A549 (cell line): Measurements from ENCODE around the gene BCR. TPM values are rescaled to one million over a fixed set of nuclear protein-coding genes. Genes with fewer than 3 reads are reported as not detected.

Experiments used
- ATAC-seq, 2 experiments: fragments of 200-7000 bp in 1 of 2; fragments of >200 bp in 1 of 2; cut with Nextera tagmentation in 1 of 2; cut with Tn5 transposase in 1 of 2; 3 replicates each; pipeline versions ENCODE4 v1.8.0 to v1.9.1; 2018 to 2020; ENCODE audit warnings: mild to moderate bottlenecking in 1 of 2, moderate library complexity in 1 of 2
- CTCF ChIA-PET: fragments of 300-600 bp; sonication (Branson Sonifier 250); formaldehyde crosslinking; extraction: SDS; loops from one replicate; lab custom pipeline; 2021; ENCODE audit warnings: antibody characterized with exemption, inconsistent platforms; lab: Yijun Ruan, JAX
- POLR2A ChIA-PET: fragments of 350-600 bp; formaldehyde crosslinking; extraction: SDS; loops from one replicate; lab custom pipeline; 2021; ENCODE audit warnings: antibody characterized with exemption, inconsistent platforms; lab: Yijun Ruan, JAX
- DNase-seq, 2 experiments: peaks; one replicate each; pipeline versions ENCODE4 v3.0.0 to v3.0.0-alpha.2; 2011 to 2016; ENCODE audit warnings: low read depth in 1 of 2, low spot score in 1 of 2
- FAIRE-seq: peaks from 2 replicates; lab custom pipeline; 2011; peaks lifted over from hg19 to GRCh38; lab: Jason Lieb, UNC
- H3K27ac ChIP-seq, 2 experiments: fragments of >200 bp; sonication (Bioruptor Twin); formaldehyde crosslinking; 3 replicates each; pipeline ENCODE4 v1.5.1; 2016 to 2017
- H3K4me1 ChIP-seq: fragments of >200 bp; sonication (Bioruptor Twin); formaldehyde crosslinking; 3 replicates; pipeline ENCODE4 v1.6.1; 2016
- H3K4me2 ChIP-seq: fragments of >200 bp; sonication (Bioruptor Twin); formaldehyde crosslinking; 3 replicates; pipeline ENCODE4 v1.6.1; 2016
- H3K4me3 ChIP-seq: fragments of >200 bp; sonication (Bioruptor Twin); formaldehyde crosslinking; 3 replicates; pipeline ENCODE4 v1.5.1; 2016
- H3K9me3 ChIP-seq: fragments of >200 bp; sonication (Bioruptor Twin); formaldehyde crosslinking; 3 replicates; pipeline ENCODE4 v1.6.1; 2016
- CBX2 ChIP-seq: fragments of 200-600 bp; sonication (generic); IDR thresholded peaks from 2 replicates; pipeline ENCODE4 v1.6.1; 2016; ENCODE audit warnings: low read depth, mild to moderate bottlenecking, borderline replicate concordance
- CBX8 ChIP-seq: fragments of 200-600 bp; sonication (generic); IDR thresholded peaks from 2 replicates; pipeline ENCODE4 v1.6.1; 2016
- CHD4 ChIP-seq: fragments of 200-600 bp; sonication (generic); IDR thresholded peaks from 2 replicates; pipeline ENCODE4 v1.6.1; 2016; ENCODE audit warnings: antibody characterized with exemption, mild to moderate bottlenecking, borderline replicate concordance
- EHF ChIP-seq: fragments of 250-450 bp; sonication (Bioruptor Pico); IDR thresholded peaks from 2 replicates; pipeline ENCODE4 v1.5.0; 2020; ENCODE audit warnings: mild to moderate bottlenecking
- FOXS1 ChIP-seq: fragments of 250-450 bp; sonication (Bioruptor Pico); IDR thresholded peaks from 2 replicates; pipeline ENCODE4 v1.5.0; 2020; ENCODE audit warnings: mild to moderate bottlenecking, moderate library complexity
- HEYL ChIP-seq: fragments of 250-450 bp; sonication (Bioruptor Pico); IDR thresholded peaks from 2 replicates; pipeline ENCODE4 v1.8.0; 2021; ENCODE audit warnings: mild to moderate bottlenecking, moderate library complexity
- HOXA7 ChIP-seq: fragments of 250-450 bp; sonication (Bioruptor Pico); IDR thresholded peaks from 2 replicates; pipeline ENCODE4 v1.5.0; 2020; ENCODE audit warnings: mild to moderate bottlenecking, moderate library complexity
- HOXB13 ChIP-seq: fragments of 250-450 bp; sonication (Bioruptor Pico); IDR thresholded peaks from 2 replicates; pipeline ENCODE4 v1.5.0; 2020; ENCODE audit warnings: low read depth, mild to moderate bottlenecking, moderate library complexity
- HOXB5 ChIP-seq: fragments of 250-450 bp; sonication (Bioruptor Pico); IDR thresholded peaks from 2 replicates; pipeline ENCODE4 v1.5.0; 2020; ENCODE audit warnings: mild to moderate bottlenecking, moderate library complexity
- JUN ChIP-seq, 2 experiments: fragments of >200 bp; sonication (Bioruptor Twin); formaldehyde crosslinking; IDR thresholded peaks; 2 replicates in 1 of 2; 3 replicates in 1 of 2; pipeline ENCODE4 v1.6.1; 2016 to 2017
- KDM1A ChIP-seq: fragments of 200-600 bp; sonication (generic); IDR thresholded peaks from 2 replicates; pipeline ENCODE4 v1.6.1; 2016; ENCODE audit warnings: low read depth, mild to moderate bottlenecking
- KDM5A ChIP-seq: fragments of 200-600 bp; sonication (generic); IDR thresholded peaks from 2 replicates; pipeline ENCODE4 v1.6.1; 2016; ENCODE audit warnings: antibody characterized with exemption, mild to moderate bottlenecking
- MAFK ChIP-seq: fragments of 450-650 bp; IDR thresholded peaks from 2 replicates; pipeline ENCODE4 v1.6.1; 2014; ENCODE audit not compliant: partially characterized antibody
- MYC ChIP-seq: IDR thresholded peaks from 2 replicates; pipeline ENCODE4 v1.6.1; 2012; ENCODE audit warnings: mild to moderate bottlenecking, inconsistent platforms, low read length, improper control_type of control experiment, borderline replicate concordance
- NR3C1 ChIP-seq: fragments of >200 bp; sonication (Bioruptor Twin); formaldehyde crosslinking; IDR thresholded peaks from 3 replicates; pipeline ENCODE4 v1.6.1; 2017
- PHF8 ChIP-seq: fragments of 200-600 bp; sonication (generic); IDR thresholded peaks from 2 replicates; pipeline ENCODE4 v1.6.1; 2016; ENCODE audit warnings: low read depth, mild to moderate bottlenecking, antibody characterized with exemption, moderate library complexity, borderline replicate concordance
- RAD21 ChIP-seq, 2 experiments: fragments of >200 bp in 1 of 2; sonication (Bioruptor Twin) in 1 of 2; formaldehyde crosslinking in 1 of 2; IDR thresholded peaks in 1 of 2; conservative IDR thresholded peaks in 1 of 2; 2 replicates in 1 of 2; 3 replicates in 1 of 2; pipeline ENCODE4 v1.6.1; 2012 to 2018; ENCODE audit warnings: inconsistent platforms in 1 of 2
- RCOR1 ChIP-seq: fragments of 150-350 bp; IDR thresholded peaks from 2 replicates; pipeline ENCODE4 v1.6.1; 2014; ENCODE audit warnings: antibody characterized with exemption, low read length, low read depth
- REST ChIP-seq: fragments of 200-600 bp; sonication (generic); IDR thresholded peaks from 2 replicates; pipeline ENCODE4 v1.6.1; 2016; ENCODE audit warnings: antibody characterized with exemption, mild to moderate bottlenecking, moderate library complexity
- RFX5 ChIP-seq: fragments of 450-650 bp; IDR thresholded peaks from 2 replicates; pipeline ENCODE4 v1.7.1; 2014; ENCODE audit warnings: antibody characterized with exemption, mild to moderate bottlenecking, moderate library complexity
- RNF2 ChIP-seq: fragments of 200-600 bp; sonication (generic); IDR thresholded peaks from 2 replicates; pipeline ENCODE4 v1.6.1; 2016; ENCODE audit warnings: low read depth, mild to moderate bottlenecking, antibody characterized with exemption, moderate library complexity, borderline replicate concordance
- TP53 ChIP-seq: fragments of 250-450 bp; sonication (Bioruptor Pico); IDR thresholded peaks from 2 replicates; pipeline ENCODE4 v1.5.0; 2021; ENCODE audit warnings: mild to moderate bottlenecking, moderate library complexity
- USF2 ChIP-seq: fragments of 450-650 bp; IDR thresholded peaks from 2 replicates; pipeline ENCODE4 v1.6.1; 2014; ENCODE audit warnings: antibody characterized with exemption
- ZC3H11A ChIP-seq: fragments of 450-650 bp; IDR thresholded peaks from 2 replicates; pipeline ENCODE4 v1.6.1; 2014; ENCODE audit warnings: antibody characterized with exemption, mild to moderate bottlenecking
- ZSCAN20 ChIP-seq: fragments of 250-450 bp; sonication (Bioruptor Pico); IDR thresholded peaks from 2 replicates; pipeline ENCODE4 v1.8.0; 2022; ENCODE audit warnings: mild to moderate bottlenecking, moderate library complexity
- WGBS: methylation state at CpG from one replicate; pipeline ENCODE4 v1.1.6; 2017; ENCODE audit errors: missing lambda C conversion rate; 5-methylcytosine and 5-hydroxymethylcytosine counted together
- polyA plus RNA-seq, 4 experiments: library from polyadenylated mRNA; depleted of rRNA in 3 of 4; stranded (reverse); fragments of >200 nt; fragmentation: RNase III in 1 of 4; extraction: RNeasy Plus Mini Kit Qiagen cat#74134 plus additional on column Dnase treatment in 1 of 4; gene quantifications; 2 replicates in 3 of 4; 3 replicates in 1 of 4; pipeline ENCODE4 v1.2.3, GENCODE V29; 2011 to 2017

The BCR gene
- polyA plus RNA-seq, 2 of the 4 experiments (the other 2 are of a cell fraction), result 14.7 to 16.4 TPM

GRCh38 chr22:23275751-23276150 lies 95.4 kb downstream of the BCR start:
- 91% methylated on average over 14 of the region's 14 CpGs for WGBS
- no peak overlapping the region for H3K4me2 ChIP-seq
- ChIA-PET POLR2A (interaction anchor here (1.2 kb wide), 1 partner anchor 20 kb away, joined by 4 read pairs; no protein-coding TSS in a partner anchor), CTCF (interaction anchor here (1.5 to 2.0 kb wide), 2 partner anchors 14 to 97 kb away, joined by 4 to 11 read pairs; no protein-coding TSS in a partner anchor)
- no peak overlapping the region for H3K27ac ChIP-seq
- FAIRE-seq, result no peak
- DNase-seq, result no peak
- peaks cover 11% of the 10 kb centered on the region for H3K4me1 ChIP-seq
- no peak for TF ChIP-seq TP53 (CRISPR knock-in tag)
- TF ChIP-seq KDM1A, result no peak
- no peak for TF ChIP-seq CBX2
- TF ChIP-seq NR3C1, result no peak
- TF ChIP-seq RFX5, result no peak
- no peak for TF ChIP-seq RNF2
- no peak for TF ChIP-seq RAD21 (conservative IDR thresholded peaks at IDR 0.05 in 1 of 2, IDR thresholded peaks at IDR 0.05 in 1 of 2)
- no peak for TF ChIP-seq HOXB5 (CRISPR knock-in tag)
- no peak for TF ChIP-seq CHD4
- no peak for TF ChIP-seq HOXA7 (CRISPR knock-in tag)
- TF ChIP-seq CBX8, result no peak
- no peak for TF ChIP-seq ZC3H11A
- no peak for TF ChIP-seq JUN (IDR thresholded peaks at IDR 0.05)
- TF ChIP-seq HOXB13 (CRISPR knock-in tag), result no peak
- no peak for TF ChIP-seq RCOR1
- no peak for TF ChIP-seq USF2
- no peak for TF ChIP-seq FOXS1 (CRISPR knock-in tag)
- TF ChIP-seq MYC, result no peak
- ATAC-seq, result no peak
- H3K4me3 ChIP-seq, result no peak overlapping the region
- H3K9me3 ChIP-seq, result no peaks in the 10 kb centered on the region

GRCh38 chr22:23276656-23277582 lies 96.6 kb downstream of the BCR start:
- no peak for ATAC-seq
- 90% methylated on average over 19 of the region's 20 CpGs for WGBS
- Histone ChIP-seq H3K9me3 (no peaks in the 10 kb centered on the region), H3K4me1 (peaks cover 18% of the 10 kb centered on the region), H3K4me3 (no peak overlapping the region), H3K27ac (no peak overlapping the region), H3K4me2 (no peak overlapping the region)
- TF ChIP-seq HEYL (CRISPR knock-in tag) (no peak), EHF (CRISPR knock-in tag) (no peak), KDM5A (no peak), CBX8 (no peak), NR3C1 (no peak), MAFK (no peak), ZSCAN20 (CRISPR knock-in tag) (no peak), PHF8 (no peak), REST (no peak)
- ChIA-PET POLR2A (no interaction called here), CTCF (interaction anchor here (0.6 to 2.0 kb wide), 6 partner anchors 13 to 317 kb away, joined by 3 to 11 read pairs (median 4); no protein-coding TSS in a partner anchor)
- no peak for FAIRE-seq
- DNase-seq, result no peak
